Measurements from ENCODE around the gene PCTP. TPM values are rescaled to one million over a fixed set of nuclear protein-coding genes. Genes with fewer than 3 reads are reported as not detected.

Gene PCTP
- total and polyA plus RNA-seq, 9 of the 15 experiments (the other 6 are each of a cell fraction or from before 2014, with no cell fraction given) = 10.9 to 62.3 (median 41.2) TPM

DNA sequence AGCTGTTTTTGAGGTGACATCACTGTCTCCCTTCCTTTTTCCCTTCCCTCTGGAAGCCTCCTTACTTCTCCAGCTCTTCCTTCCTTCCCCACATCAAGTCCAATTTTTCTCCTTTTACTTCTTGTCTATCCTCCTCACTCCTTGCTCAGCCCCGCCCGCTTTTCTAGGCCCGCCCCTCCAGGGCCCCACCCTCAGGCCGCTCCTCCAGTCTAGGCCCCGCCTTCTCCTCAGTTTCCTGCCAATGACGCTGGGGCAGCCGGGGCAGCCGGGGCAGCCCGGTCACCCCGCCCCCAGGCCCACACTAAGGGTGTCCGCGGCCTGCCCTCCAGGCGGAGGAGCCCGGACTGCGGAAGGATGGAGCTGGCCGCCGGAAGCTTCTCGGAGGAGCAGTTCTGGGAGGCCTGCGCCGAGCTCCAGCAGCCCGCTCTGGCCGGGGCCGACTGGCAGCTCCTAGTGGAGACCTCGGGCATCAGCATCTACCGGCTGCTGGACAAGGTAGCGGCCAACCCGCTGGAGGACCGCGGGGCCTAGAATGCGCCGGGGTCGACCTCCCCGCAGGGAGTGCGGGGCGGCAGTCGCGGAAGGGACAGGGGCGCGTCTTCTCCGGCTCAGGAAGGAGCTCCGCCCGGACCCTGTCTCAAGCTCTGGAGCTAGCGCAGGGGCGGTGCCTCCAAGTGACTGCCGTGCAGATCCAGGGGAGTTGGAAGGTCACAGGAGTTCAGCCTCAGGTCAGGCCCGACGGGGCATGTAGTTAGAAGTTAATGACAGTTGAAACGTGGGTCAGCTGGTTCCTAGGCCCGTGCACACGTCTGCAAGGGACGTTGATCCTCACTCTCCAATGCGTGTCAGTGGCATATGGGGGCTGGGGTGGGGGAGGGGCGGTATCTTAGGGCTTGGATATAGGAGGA is at the start of gene PCTP (continued):
- TF ChIP-seq, protein P1, sequence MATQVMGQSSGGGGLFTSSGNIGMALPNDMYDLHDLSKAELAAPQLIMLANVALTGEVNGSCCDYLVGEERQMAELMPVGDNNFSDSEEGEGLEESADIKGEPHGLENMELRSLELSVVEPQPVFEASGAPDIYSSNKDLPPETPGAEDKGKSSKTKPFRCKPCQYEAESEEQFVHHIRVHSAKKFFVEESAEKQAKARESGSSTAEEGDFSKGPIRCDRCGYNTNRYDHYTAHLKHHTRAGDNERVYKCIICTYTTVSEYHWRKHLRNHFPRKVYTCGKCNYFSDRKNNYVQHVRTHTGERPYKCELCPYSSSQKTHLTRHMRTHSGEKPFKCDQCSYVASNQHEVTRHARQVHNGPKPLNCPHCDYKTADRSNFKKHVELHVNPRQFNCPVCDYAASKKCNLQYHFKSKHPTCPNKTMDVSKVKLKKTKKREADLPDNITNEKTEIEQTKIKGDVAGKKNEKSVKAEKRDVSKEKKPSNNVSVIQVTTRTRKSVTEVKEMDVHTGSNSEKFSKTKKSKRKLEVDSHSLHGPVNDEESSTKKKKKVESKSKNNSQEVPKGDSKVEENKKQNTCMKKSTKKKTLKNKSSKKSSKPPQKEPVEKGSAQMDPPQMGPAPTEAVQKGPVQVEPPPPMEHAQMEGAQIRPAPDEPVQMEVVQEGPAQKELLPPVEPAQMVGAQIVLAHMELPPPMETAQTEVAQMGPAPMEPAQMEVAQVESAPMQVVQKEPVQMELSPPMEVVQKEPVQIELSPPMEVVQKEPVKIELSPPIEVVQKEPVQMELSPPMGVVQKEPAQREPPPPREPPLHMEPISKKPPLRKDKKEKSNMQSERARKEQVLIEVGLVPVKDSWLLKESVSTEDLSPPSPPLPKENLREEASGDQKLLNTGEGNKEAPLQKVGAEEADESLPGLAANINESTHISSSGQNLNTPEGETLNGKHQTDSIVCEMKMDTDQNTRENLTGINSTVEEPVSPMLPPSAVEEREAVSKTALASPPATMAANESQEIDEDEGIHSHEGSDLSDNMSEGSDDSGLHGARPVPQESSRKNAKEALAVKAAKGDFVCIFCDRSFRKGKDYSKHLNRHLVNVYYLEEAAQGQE (IDR thresholded peaks at IDR 0.05; ENCODE audit: borderline replicate concordance) = no peak
- TF ChIP-seq, protein P1 (CRISPR knock-in tag; IDR thresholded peaks at IDR 0.05; ENCODE audit: low read depth) = no peak; the same call in none of the 2 replicates
- TF ChIP-seq MXD1 (CRISPR knock-in tag; IDR thresholded peaks at IDR 0.05; ENCODE audit: borderline replicate concordance, poor library complexity, severe bottlenecking) (no peak), KLF16 (IDR thresholded peaks at IDR 0.05) (no peak), CBFB (CRISPR knock-in tag; IDR thresholded peaks at IDR 0.05) (no peak), ARNT (IDR thresholded peaks at IDR 0.05) (no peak), GATA2 (CRISPR knock-in tag; IDR thresholded peaks at IDR 0.05) (no peak), HNRNPUL1 (IDR thresholded peaks at IDR 0.05; ENCODE audit: low read length) (no peak), MYBL2 (IDR thresholded peaks at IDR 0.05; ENCODE audit: low read depth) (no peak), MYBL2 (CRISPR knock-in tag; IDR thresholded peaks at IDR 0.05; ENCODE audit: borderline replicate concordance) (no peak), ZNF79 (CRISPR knock-in tag; IDR thresholded peaks at IDR 0.05; ENCODE audit: low read depth) (no peak), TAF7 (tag; IDR thresholded peaks at IDR 0.05) (peak; percentile 48; the same call in 1 of the 2 replicates), RUNX1 (IDR thresholded peaks at IDR 0.05; ENCODE audit: low read depth) (no peak), CREB3L1 (IDR thresholded peaks at IDR 0.05; ENCODE audit: borderline replicate concordance, low read depth) (peak; percentile 54; the same call in 1 of the 2 replicates), NFATC3 (IDR thresholded peaks at IDR 0.05) (no peak), NELFE (IDR thresholded peaks at IDR 0.05; ENCODE audit: insufficient read depth, insufficient read length) (no peak), TAL1 (IDR thresholded peaks at IDR 0.05) (no peak), HCFC1 (IDR thresholded peaks at IDR 0.05; ENCODE audit: low read depth, low read length) (peak; percentile 48; the same call in 1 of the 2 replicates), ZNF551 (CRISPR knock-in tag; IDR thresholded peaks at IDR 0.05) (no peak), NR3C1 (CRISPR knock-in tag; IDR thresholded peaks at IDR 0.05) (no peak)
